Astrocyte (in vitro differentiated cells and primary cell): ENCODE results near the gene TMEM63B. TPM values are rescaled to one million over a fixed set of nuclear protein-coding genes. Genes with fewer than 3 reads are reported as not detected.

ENCODE experiments used
- DNase-seq: peaks from one replicate; pipeline ENCODE4 v3.0.0-alpha.2; 2010; ENCODE audit warnings: low read depth
- FAIRE-seq: peaks from 2 replicates; lab custom pipeline; 2011; peaks lifted over from hg19 to GRCh38; lab: Jason Lieb, UNC
- H2AFZ ChIP-seq: 2 replicates; pipeline ENCODE4 v1.6.0; 2012; ENCODE audit warnings: low read depth, low read length, inconsistent platforms
- H3K27ac ChIP-seq: 2 replicates; pipeline ENCODE4 v1.5.1; 2011; ENCODE audit warnings: low read depth, low read length, inconsistent platforms
- H3K27me3 ChIP-seq: 2 replicates; pipeline ENCODE4 v1.6.0; 2011; ENCODE audit warnings: low read length, inconsistent platforms; ENCODE audit not compliant: insufficient read depth
- H3K36me3 ChIP-seq: 2 replicates; pipeline ENCODE4 v1.5.1; 2011; ENCODE audit warnings: low read length, inconsistent platforms; ENCODE audit not compliant: insufficient read depth
- H3K4me1 ChIP-seq: 2 replicates; pipeline ENCODE4 v1.5.1; 2011; ENCODE audit warnings: low read length, inconsistent platforms; ENCODE audit not compliant: insufficient read depth
- H3K4me2 ChIP-seq: 2 replicates; pipeline ENCODE4 v1.6.0; 2012; ENCODE audit warnings: low read length, inconsistent platforms
- H3K4me3 ChIP-seq: 2 replicates; pipeline ENCODE4 v1.5.1; 2011; ENCODE audit warnings: low read depth, mild to moderate bottlenecking, low read length, inconsistent platforms; ENCODE audit not compliant: insufficient read depth
- H3K79me2 ChIP-seq: 2 replicates; pipeline ENCODE4 v1.6.0; 2012; ENCODE audit warnings: mild to moderate bottlenecking, low read length, inconsistent platforms; ENCODE audit not compliant: insufficient read depth
- H3K9ac ChIP-seq: 2 replicates; pipeline ENCODE4 v1.6.0; 2012; ENCODE audit warnings: mild to moderate bottlenecking, low read length, inconsistent platforms
- H3K9me3 ChIP-seq: 2 replicates; pipeline ENCODE4 v1.5.1; 2012; ENCODE audit warnings: low read depth, mild to moderate bottlenecking, low read length, inconsistent platforms; ENCODE audit not compliant: insufficient read depth
- H4K20me1 ChIP-seq: 2 replicates; pipeline ENCODE4 v1.6.0; 2012; ENCODE audit warnings: low read length, inconsistent platforms; ENCODE audit not compliant: insufficient read depth
- H3K27ac Mint-ChIP-seq: one replicate; pipeline ENCODE4 v1.8.0; 2021; ENCODE audit warnings: mild to moderate bottlenecking, mixed read lengths; ENCODE audit not compliant: unreplicated experiment
- H3K27me3 Mint-ChIP-seq: one replicate; pipeline ENCODE4 v1.8.0; 2021; ENCODE audit warnings: low read depth, mixed read lengths; ENCODE audit not compliant: unreplicated experiment
- H3K36me3 Mint-ChIP-seq: one replicate; pipeline ENCODE4 v1.8.0; 2021; ENCODE audit warnings: low read depth, mixed read lengths; ENCODE audit not compliant: unreplicated experiment
- H3K4me1 Mint-ChIP-seq: one replicate; pipeline ENCODE4 v1.8.0; 2021; ENCODE audit warnings: low read depth, mixed read lengths; ENCODE audit not compliant: unreplicated experiment
- H3K4me3 Mint-ChIP-seq: one replicate; pipeline ENCODE4 v1.8.0; 2021; ENCODE audit warnings: mild to moderate bottlenecking, moderate library complexity, mixed read lengths; ENCODE audit not compliant: unreplicated experiment
- H3K9me3 Mint-ChIP-seq: one replicate; pipeline ENCODE4 v1.8.0; 2021; ENCODE audit warnings: mild to moderate bottlenecking, mixed read lengths; ENCODE audit not compliant: unreplicated experiment
- EZH2 ChIP-seq: IDR thresholded peaks from 2 replicates; pipeline ENCODE4 v1.6.1; 2012; ENCODE audit warnings: mild to moderate bottlenecking, low read length, inconsistent platforms; ENCODE audit not compliant: insufficient read depth
- total RNA-seq: library from RNA; stranded (reverse); gene quantifications from 2 replicates; pipeline ENCODE4 v1.2.1, GENCODE V29; 2021
- TF ChIP-seq, protein P1 (sequence below): IDR thresholded peaks from 2 replicates; pipeline ENCODE4 v1.5.1; 2011; ENCODE audit warnings: low read depth, mild to moderate bottlenecking, inconsistent platforms, low read length, moderate library complexity; ENCODE audit not compliant: insufficient read depth

The TMEM63B gene
- total RNA-seq, 1 donor from 2014 or later = 86.6 TPM

GRCh38 chr6:44108471-44108870 lies 18.9 kb upstream of the TMEM63B start:
- H3K27ac Mint-ChIP-seq = no peak overlapping the region
- TF ChIP-seq, protein P1, sequence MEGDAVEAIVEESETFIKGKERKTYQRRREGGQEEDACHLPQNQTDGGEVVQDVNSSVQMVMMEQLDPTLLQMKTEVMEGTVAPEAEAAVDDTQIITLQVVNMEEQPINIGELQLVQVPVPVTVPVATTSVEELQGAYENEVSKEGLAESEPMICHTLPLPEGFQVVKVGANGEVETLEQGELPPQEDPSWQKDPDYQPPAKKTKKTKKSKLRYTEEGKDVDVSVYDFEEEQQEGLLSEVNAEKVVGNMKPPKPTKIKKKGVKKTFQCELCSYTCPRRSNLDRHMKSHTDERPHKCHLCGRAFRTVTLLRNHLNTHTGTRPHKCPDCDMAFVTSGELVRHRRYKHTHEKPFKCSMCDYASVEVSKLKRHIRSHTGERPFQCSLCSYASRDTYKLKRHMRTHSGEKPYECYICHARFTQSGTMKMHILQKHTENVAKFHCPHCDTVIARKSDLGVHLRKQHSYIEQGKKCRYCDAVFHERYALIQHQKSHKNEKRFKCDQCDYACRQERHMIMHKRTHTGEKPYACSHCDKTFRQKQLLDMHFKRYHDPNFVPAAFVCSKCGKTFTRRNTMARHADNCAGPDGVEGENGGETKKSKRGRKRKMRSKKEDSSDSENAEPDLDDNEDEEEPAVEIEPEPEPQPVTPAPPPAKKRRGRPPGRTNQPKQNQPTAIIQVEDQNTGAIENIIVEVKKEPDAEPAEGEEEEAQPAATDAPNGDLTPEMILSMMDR = no peak
- no peak for TF ChIP-seq EZH2
- no peaks in the 10 kb centered on the region for H3K9me3 ChIP-seq
- H3K4me1 Mint-ChIP-seq = peaks cover 19% of the 10 kb centered on the region
- no peak for FAIRE-seq
- H3K27me3 ChIP-seq = no peaks in the 10 kb centered on the region
- H3K4me3 ChIP-seq = no peak overlapping the region
- no peak overlapping the region for H2AFZ ChIP-seq
- H3K27me3 Mint-ChIP-seq = no peaks in the 10 kb centered on the region
- H3K4me2 ChIP-seq = no peak overlapping the region
- H3K36me3 Mint-ChIP-seq = peaks cover 59% of the 10 kb centered on the region
- no peak for DNase-seq
- no peaks in the 10 kb centered on the region for H3K4me1 ChIP-seq
- H3K9ac ChIP-seq = no peak overlapping the region
- no peak overlapping the region for H3K27ac ChIP-seq
- H4K20me1 ChIP-seq = peaks cover 72% of the 10 kb centered on the region
- H3K36me3 ChIP-seq = peaks cover 32% of the 10 kb centered on the region
- H3K4me3 Mint-ChIP-seq = no peak overlapping the region
- H3K79me2 ChIP-seq = peaks cover 36% of the 10 kb centered on the region
- H3K9me3 Mint-ChIP-seq = no peaks in the 10 kb centered on the region

- Histone ChIP-seq H3K27me3 (no peaks in the 10 kb centered on the region), H3K4me1 (no peaks in the 10 kb centered on the region), H3K79me2 (peaks cover 40% of the 10 kb centered on the region), H3K27ac (no peak overlapping the region), H3K9ac (no peak overlapping the region), H2AFZ (no peak overlapping the region), H3K36me3 (peaks cover 37% of the 10 kb centered on the region), H3K9me3 (no peaks in the 10 kb centered on the region), H3K4me2 (no peak overlapping the region), H4K20me1 (peaks cover 72% of the 10 kb centered on the region), H3K4me3 (no peak overlapping the region)
- H3K4me1 Mint-ChIP-seq = peaks cover 24% of the 10 kb centered on the region
- H3K27ac Mint-ChIP-seq = no peak overlapping the region
- FAIRE-seq (no peak), DNase-seq (no peak)
- no peaks in the 10 kb centered on the region for H3K9me3 Mint-ChIP-seq
- no peak overlapping the region for H3K4me3 Mint-ChIP-seq
- no peaks in the 10 kb centered on the region for H3K27me3 Mint-ChIP-seq
- H3K36me3 Mint-ChIP-seq = peaks cover 58% of the 10 kb centered on the region
- TF ChIP-seq, protein P1 = no peak
- no peak for TF ChIP-seq EZH2
Measured at GRCh38 chr6:44109212-44109611, 18.1 kb upstream of the TMEM63B start.

- no peaks in the 10 kb centered on the region for H3K27me3 ChIP-seq
- peaks cover 52% of the 10 kb centered on the region for H3K36me3 Mint-ChIP-seq
- no peak overlapping the region for H3K9ac ChIP-seq
- no peaks in the 10 kb centered on the region for H3K9me3 Mint-ChIP-seq
- H3K4me1 Mint-ChIP-seq = peaks cover 32% of the 10 kb centered on the region
- no peaks in the 10 kb centered on the region for H3K9me3 ChIP-seq
- peaks cover 47% of the 10 kb centered on the region for H3K79me2 ChIP-seq
- no peaks in the 10 kb centered on the region for H3K27me3 Mint-ChIP-seq
- H3K4me3 ChIP-seq = no peak overlapping the region
- no peak for TF ChIP-seq EZH2
- TF ChIP-seq, protein P1 = no peak
- no peak overlapping the region for H3K4me3 Mint-ChIP-seq
- H3K4me1 ChIP-seq = peaks cover 1% of the 10 kb centered on the region
- H4K20me1 ChIP-seq = peaks cover 65% of the 10 kb centered on the region
- DNase-seq (no peak), FAIRE-seq (no peak)
- H3K27ac ChIP-seq = no peak overlapping the region
- no peak overlapping the region for H3K27ac Mint-ChIP-seq
- H3K36me3 ChIP-seq = peaks cover 38% of the 10 kb centered on the region
- no peak overlapping the region for H3K4me2 ChIP-seq
- no peak overlapping the region for H2AFZ ChIP-seq
Measured at GRCh38 chr6:44110005-44110676, 17.2 kb upstream of the TMEM63B start.
